ENCODE data around the gene MRPL42.

The MRPL42 gene

DNA sequence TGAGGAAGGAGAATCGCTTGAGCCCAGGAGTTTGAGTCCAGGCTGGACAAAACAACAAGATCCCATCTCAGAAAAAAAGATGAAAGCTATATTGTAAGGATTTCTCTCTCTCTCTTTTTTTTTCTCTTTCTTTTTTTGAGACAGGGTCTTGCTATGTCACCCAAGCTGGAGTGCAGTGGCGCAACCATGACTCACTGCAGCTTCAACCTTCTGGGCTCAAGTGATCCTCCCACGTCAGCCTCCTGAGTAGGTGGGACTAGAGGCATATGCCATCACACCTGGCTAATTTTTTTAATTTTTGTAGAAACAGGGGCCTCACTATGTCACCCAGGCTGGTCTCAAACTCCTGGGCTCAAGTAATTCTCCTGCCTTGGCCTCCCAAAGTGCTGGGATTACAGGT, 5.8 kb upstream of the MRPL42 start:
- Histone ChIP-seq H3K4me3 (ENCODE audit: low read length) (no peak overlapping the region), H2BK15ac (replicated peaks; ENCODE audit: low read depth) (no peak overlapping the region), H3K4me2 (ENCODE audit: low read length) (no peak overlapping the region), H3K9ac (ENCODE audit: low read length) (no peak overlapping the region), H2AK5ac (ENCODE audit: low read length) (no peak overlapping the region), H3K56ac (ENCODE audit: low read length) (no peak overlapping the region), H3K18ac (ENCODE audit: low read length) (no peak overlapping the region), H3K79me2 (ENCODE audit: control insufficient read depth, insufficient read depth, low read length) (no peaks in the 10 kb centered on the region), H4K8ac (ENCODE audit: low read depth, low read length) (no peak overlapping the region), H3K4ac (ENCODE audit: low read depth, low read length) (no peak overlapping the region), H2BK120ac (ENCODE audit: low read depth, low read length) (no peak overlapping the region), H2BK5ac (ENCODE audit: low read length) (no peak overlapping the region), H3K27me3 (ENCODE audit: insufficient read depth, low read length, poor library complexity) (no peaks in the 10 kb centered on the region), H3K79me1 (ENCODE audit: low read length) (no peaks in the 10 kb centered on the region), H3K23ac (ENCODE audit: low read length) (no peak overlapping the region), H3K27ac (ENCODE audit: low read depth, low read length) (no peak overlapping the region), H3K4me1 (ENCODE audit: control insufficient read depth, low read depth, low read length) (no peaks in the 10 kb centered on the region), H4K5ac (ENCODE audit: low read length) (no peak overlapping the region), H3K36me3 (ENCODE audit: control insufficient read depth, insufficient read depth, low read length) (no peaks in the 10 kb centered on the region)
- no CpG with 5 or more reads among the region's 3 CpGs for WGBS (ENCODE audit: extremely low coverage, insufficient coverage, low lambda C conversion rate)
- DNase-seq: no peak

DNA sequence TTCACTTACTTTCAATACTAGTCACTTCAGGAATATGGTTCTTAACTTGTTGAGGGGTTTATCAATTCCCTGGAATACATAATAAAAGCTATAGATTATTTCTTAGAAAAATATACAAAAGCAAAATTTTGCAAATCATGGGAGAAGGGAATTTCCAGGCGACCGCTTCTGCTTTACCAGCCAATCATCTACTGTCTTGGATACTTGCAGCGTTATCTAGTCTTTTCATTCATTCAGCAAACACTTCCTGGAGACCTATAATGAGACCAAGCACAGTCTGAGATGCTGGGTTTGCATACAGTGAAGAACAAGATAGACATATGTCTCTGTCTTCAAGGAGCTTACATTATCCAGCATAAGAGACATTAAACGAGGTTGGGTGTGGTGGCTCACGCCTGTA, 1.5 kb upstream of the MRPL42 start:
- Histone ChIP-seq H3K36me3 (ENCODE audit: control insufficient read depth, insufficient read depth, low read length) (no peaks in the 10 kb centered on the region), H3K79me1 (ENCODE audit: low read length) (peaks cover 6% of the 10 kb centered on the region), H3K56ac (ENCODE audit: low read length) (no peak overlapping the region), H2BK15ac (replicated peaks; ENCODE audit: low read depth) (no peak overlapping the region), H3K79me2 (ENCODE audit: control insufficient read depth, insufficient read depth, low read length) (peaks cover 27% of the 10 kb centered on the region), H3K27ac (ENCODE audit: low read depth, low read length) (no peak overlapping the region), H3K4me3 (ENCODE audit: low read length) (no peak overlapping the region), H3K9ac (ENCODE audit: low read length) (no peak overlapping the region), H3K4me1 (ENCODE audit: control insufficient read depth, low read depth, low read length) (no peaks in the 10 kb centered on the region), H4K8ac (ENCODE audit: low read depth, low read length) (no peak overlapping the region), H2BK120ac (ENCODE audit: low read depth, low read length) (no peak overlapping the region), H3K27me3 (ENCODE audit: insufficient read depth, low read length, poor library complexity) (no peaks in the 10 kb centered on the region), H3K23ac (ENCODE audit: low read length) (no peak overlapping the region), H3K4ac (ENCODE audit: low read depth, low read length) (no peak overlapping the region), H3K18ac (ENCODE audit: low read length) (no peak overlapping the region), H3K4me2 (ENCODE audit: low read length) (no peak overlapping the region), H2AK5ac (ENCODE audit: low read length) (no peak overlapping the region), H2BK5ac (ENCODE audit: low read length) (no peak overlapping the region), H4K5ac (ENCODE audit: low read length) (no peak overlapping the region)
- DNase-seq: no peak
- no CpG with 5 or more reads among the region's 5 CpGs for WGBS (ENCODE audit: extremely low coverage, insufficient coverage, low lambda C conversion rate)

DNA sequence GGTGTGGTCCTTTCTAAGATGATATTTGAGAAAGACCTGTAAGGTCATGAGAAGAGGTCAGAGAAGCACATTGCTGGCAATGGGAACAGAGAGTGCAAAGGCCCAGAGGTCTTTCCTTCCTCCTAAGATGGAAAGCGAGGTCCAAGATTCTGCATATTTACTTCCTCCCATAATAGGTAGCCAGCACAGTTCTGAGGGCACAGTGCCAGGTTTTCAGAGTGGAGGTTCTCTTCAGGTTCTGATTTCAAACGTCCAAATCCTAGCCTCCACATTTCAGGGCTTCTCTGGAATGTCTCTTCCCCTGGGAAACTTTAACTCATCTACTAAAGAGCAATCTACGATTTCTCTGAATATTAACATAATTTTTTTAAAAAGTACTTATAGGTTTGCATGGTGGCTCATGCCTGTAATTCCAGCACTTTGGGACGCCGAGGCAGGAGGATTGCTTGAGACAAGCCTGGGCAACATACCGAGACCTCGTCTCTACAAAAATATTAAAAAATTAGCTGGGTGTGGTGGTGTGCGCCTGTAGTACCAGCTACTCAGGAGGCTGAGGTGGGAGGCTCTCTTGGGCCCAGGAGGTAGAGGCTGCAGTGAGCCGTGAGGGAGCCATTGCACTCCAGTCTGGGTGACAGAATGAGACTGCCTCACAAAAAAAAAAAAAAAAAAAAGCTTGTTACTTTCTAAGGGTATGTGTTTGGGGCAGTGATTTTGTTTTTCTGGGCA, 526 bp upstream of the MRPL42 start:
- Histone ChIP-seq H2BK15ac (replicated peaks; ENCODE audit: low read depth) (no peak overlapping the region), H3K36me3 (ENCODE audit: control insufficient read depth, insufficient read depth, low read length) (no peaks in the 10 kb centered on the region), H3K4me2 (ENCODE audit: low read length) (no peak overlapping the region), H3K56ac (ENCODE audit: low read length) (no peak overlapping the region), H3K79me2 (ENCODE audit: control insufficient read depth, insufficient read depth, low read length) (peaks cover 30% of the 10 kb centered on the region), H3K9ac (ENCODE audit: low read length) (no peak overlapping the region), H4K8ac (ENCODE audit: low read depth, low read length) (no peak overlapping the region), H2BK5ac (ENCODE audit: low read length) (no peak overlapping the region), H3K4me3 (ENCODE audit: low read length) (no peak overlapping the region), H3K27me3 (ENCODE audit: insufficient read depth, low read length, poor library complexity) (no peaks in the 10 kb centered on the region), H3K4ac (ENCODE audit: low read depth, low read length) (no peak overlapping the region), H3K23ac (ENCODE audit: low read length) (no peak overlapping the region), H2BK120ac (ENCODE audit: low read depth, low read length) (no peak overlapping the region), H3K27ac (ENCODE audit: low read depth, low read length) (no peak overlapping the region), H3K18ac (ENCODE audit: low read length) (no peak overlapping the region), H2AK5ac (ENCODE audit: low read length) (no peak overlapping the region), H3K4me1 (ENCODE audit: control insufficient read depth, low read depth, low read length) (no peaks in the 10 kb centered on the region), H4K5ac (ENCODE audit: low read length) (no peak overlapping the region), H3K79me1 (ENCODE audit: low read length) (peaks cover 6% of the 10 kb centered on the region)
- no peak for DNase-seq
- WGBS (ENCODE audit: extremely low coverage, insufficient coverage, low lambda C conversion rate): no CpG with 5 or more reads among the region's 9 CpGs

DNA sequence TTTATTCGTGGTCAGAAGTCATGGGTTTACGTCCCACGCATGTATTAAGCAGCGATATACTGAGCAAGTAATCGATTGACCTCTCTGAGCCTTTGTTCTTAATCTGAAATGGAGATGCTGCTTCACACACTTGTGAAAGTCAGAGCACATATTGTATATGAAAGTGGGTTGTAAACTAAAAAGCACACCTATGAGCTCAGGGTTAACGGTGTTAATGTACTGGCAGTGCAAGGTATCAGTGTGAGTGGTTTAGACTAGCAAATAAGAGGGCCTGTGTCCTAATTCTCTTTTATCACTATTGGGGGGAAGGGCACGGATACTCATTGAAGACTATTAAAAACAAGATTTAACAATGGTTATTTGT, 676 bp downstream of the MRPL42 start:
- Histone ChIP-seq H4K5ac (ENCODE audit: low read length) (peak overlapping the region; percentile 97), H4K8ac (ENCODE audit: low read depth, low read length) (no peak overlapping the region), H3K4ac (ENCODE audit: low read depth, low read length) (peak overlapping the region; percentile 20), H3K36me3 (ENCODE audit: control insufficient read depth, insufficient read depth, low read length) (no peaks in the 10 kb centered on the region), H3K79me1 (ENCODE audit: low read length) (peaks cover 6% of the 10 kb centered on the region), H2BK15ac (replicated peaks; ENCODE audit: low read depth) (no peak overlapping the region), H3K4me3 (ENCODE audit: low read length) (peak overlapping the region; percentile 100), H3K4me2 (ENCODE audit: low read length) (peak overlapping the region; percentile 94), H3K4me1 (ENCODE audit: control insufficient read depth, low read depth, low read length) (no peaks in the 10 kb centered on the region), H2BK120ac (ENCODE audit: low read depth, low read length) (no peak overlapping the region), H3K79me2 (ENCODE audit: control insufficient read depth, insufficient read depth, low read length) (peaks cover 30% of the 10 kb centered on the region), H3K18ac (ENCODE audit: low read length) (peak overlapping the region; percentile 95), H3K27me3 (ENCODE audit: insufficient read depth, low read length, poor library complexity) (no peaks in the 10 kb centered on the region), H2BK5ac (ENCODE audit: low read length) (peak overlapping the region; percentile 40), H3K23ac (ENCODE audit: low read length) (no peak overlapping the region), H3K56ac (ENCODE audit: low read length) (peak overlapping the region; percentile 100), H2AK5ac (ENCODE audit: low read length) (peak overlapping the region; percentile 93), H3K9ac (ENCODE audit: low read length) (peak overlapping the region; percentile 99), H3K27ac (ENCODE audit: low read depth, low read length) (peak overlapping the region; percentile 97)
- WGBS (ENCODE audit: extremely low coverage, insufficient coverage, low lambda C conversion rate): no CpG with 5 or more reads among the region's 7 CpGs
- DNase-seq: no peak

DNA sequence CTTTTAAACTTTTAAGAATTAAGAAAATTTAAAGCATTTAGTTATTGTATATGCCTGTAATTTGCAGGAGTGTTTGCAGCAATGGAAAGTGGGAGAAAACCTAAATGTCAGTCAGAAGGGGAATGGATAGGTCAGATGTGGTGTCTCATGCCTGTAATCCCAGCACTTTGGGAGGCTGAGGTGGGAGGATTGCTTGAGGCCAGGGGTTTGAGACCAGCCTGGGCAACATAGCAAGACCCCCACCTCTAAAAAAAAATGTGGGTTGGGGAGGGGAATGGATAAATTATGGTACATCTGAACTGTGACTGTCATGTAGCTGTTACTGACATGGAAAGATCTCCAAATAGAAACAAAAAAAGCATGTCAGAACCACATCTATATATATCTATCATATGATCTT, 2.1 kb downstream of the MRPL42 start:
- no peak for DNase-seq
- Histone ChIP-seq H3K79me1 (ENCODE audit: low read length) (peaks cover 9% of the 10 kb centered on the region), H4K5ac (ENCODE audit: low read length) (no peak overlapping the region), H2BK5ac (ENCODE audit: low read length) (no peak overlapping the region), H3K27ac (ENCODE audit: low read depth, low read length) (no peak overlapping the region), H2AK5ac (ENCODE audit: low read length) (no peak overlapping the region), H3K4me2 (ENCODE audit: low read length) (no peak overlapping the region), H3K79me2 (ENCODE audit: control insufficient read depth, insufficient read depth, low read length) (peaks cover 32% of the 10 kb centered on the region), H3K23ac (ENCODE audit: low read length) (no peak overlapping the region), H3K4me1 (ENCODE audit: control insufficient read depth, low read depth, low read length) (no peaks in the 10 kb centered on the region), H3K9ac (ENCODE audit: low read length) (no peak overlapping the region), H3K56ac (ENCODE audit: low read length) (no peak overlapping the region), H3K4ac (ENCODE audit: low read depth, low read length) (no peak overlapping the region), H3K18ac (ENCODE audit: low read length) (no peak overlapping the region), H3K4me3 (ENCODE audit: low read length) (no peak overlapping the region), H2BK15ac (replicated peaks; ENCODE audit: low read depth) (no peak overlapping the region), H2BK120ac (ENCODE audit: low read depth, low read length) (no peak overlapping the region), H4K8ac (ENCODE audit: low read depth, low read length) (no peak overlapping the region), H3K27me3 (ENCODE audit: insufficient read depth, low read length, poor library complexity) (no peaks in the 10 kb centered on the region), H3K36me3 (ENCODE audit: control insufficient read depth, insufficient read depth, low read length) (no peaks in the 10 kb centered on the region)

DNA sequence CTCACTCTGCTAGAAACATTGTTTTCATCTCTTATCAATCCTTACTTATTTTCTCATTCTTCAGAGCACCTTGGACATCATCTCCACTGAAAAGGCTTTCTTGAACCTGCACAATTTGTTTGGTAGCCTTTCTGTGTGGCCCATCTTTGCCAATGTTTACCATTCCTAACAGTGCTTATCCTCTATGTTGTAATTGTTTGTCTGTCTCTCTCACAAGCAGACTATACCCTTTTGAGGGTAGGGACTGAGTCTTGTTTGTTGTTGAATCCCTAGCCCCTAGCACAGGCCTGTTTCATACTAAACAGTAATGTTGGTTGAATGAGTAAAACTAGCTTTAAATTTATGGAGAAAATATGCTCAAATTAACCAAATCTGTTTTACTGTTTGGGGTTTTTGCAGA, 9.2 kb downstream of the MRPL42 start:
- Histone ChIP-seq H3K4ac (ENCODE audit: low read depth, low read length) (no peak overlapping the region), H3K9ac (ENCODE audit: low read length) (no peak overlapping the region), H2BK5ac (ENCODE audit: low read length) (no peak overlapping the region), H3K36me3 (ENCODE audit: control insufficient read depth, insufficient read depth, low read length) (peaks cover 1% of the 10 kb centered on the region), H2BK120ac (ENCODE audit: low read depth, low read length) (no peak overlapping the region), H3K56ac (ENCODE audit: low read length) (no peak overlapping the region), H3K18ac (ENCODE audit: low read length) (no peak overlapping the region), H3K4me3 (ENCODE audit: low read length) (no peak overlapping the region), H3K23ac (ENCODE audit: low read length) (no peak overlapping the region), H4K5ac (ENCODE audit: low read length) (no peak overlapping the region), H3K4me2 (ENCODE audit: low read length) (no peak overlapping the region), H3K27ac (ENCODE audit: low read depth, low read length) (no peak overlapping the region), H3K79me1 (ENCODE audit: low read length) (peaks cover 2% of the 10 kb centered on the region), H3K4me1 (ENCODE audit: control insufficient read depth, low read depth, low read length) (no peaks in the 10 kb centered on the region), H3K79me2 (ENCODE audit: control insufficient read depth, insufficient read depth, low read length) (peaks cover 4% of the 10 kb centered on the region), H4K8ac (ENCODE audit: low read depth, low read length) (no peak overlapping the region), H2AK5ac (ENCODE audit: low read length) (no peak overlapping the region), H3K27me3 (ENCODE audit: insufficient read depth, low read length, poor library complexity) (no peaks in the 10 kb centered on the region), H2BK15ac (replicated peaks; ENCODE audit: low read depth) (no peak overlapping the region)
- no peak for DNase-seq

Data from mesendoderm (in vitro differentiated cells).